Measurements from ENCODE around the gene SUMO4.
"Not testable (repeated sequence)": the region's sequence is repeated elsewhere in the genome, so short reads cannot be mapped to it uniquely, and the experiment has no call there.

SUMO4 gene

GRCh38 chr6:149443411-149444181, 43.5 kb downstream of the SUMO4 start:
- DNase-seq (ENCODE audit: low read depth) = peak; percentile 87
- TF ChIP-seq CTCF (IDR thresholded peaks at IDR 0.05; ENCODE audit: low read length, missing control alignments) = no peak
- no peak overlapping the region for H3K4me3 ChIP-seq (replicated peaks; ENCODE audit: low read depth, low read length)

GRCh38 chr6:149444360-149445094, 44.5 kb downstream of the SUMO4 start:
- not testable (repeated sequence) for DNase-seq (ENCODE audit: low read depth); H3K4me3 ChIP-seq (replicated peaks; ENCODE audit: low read depth, low read length)

DNA sequence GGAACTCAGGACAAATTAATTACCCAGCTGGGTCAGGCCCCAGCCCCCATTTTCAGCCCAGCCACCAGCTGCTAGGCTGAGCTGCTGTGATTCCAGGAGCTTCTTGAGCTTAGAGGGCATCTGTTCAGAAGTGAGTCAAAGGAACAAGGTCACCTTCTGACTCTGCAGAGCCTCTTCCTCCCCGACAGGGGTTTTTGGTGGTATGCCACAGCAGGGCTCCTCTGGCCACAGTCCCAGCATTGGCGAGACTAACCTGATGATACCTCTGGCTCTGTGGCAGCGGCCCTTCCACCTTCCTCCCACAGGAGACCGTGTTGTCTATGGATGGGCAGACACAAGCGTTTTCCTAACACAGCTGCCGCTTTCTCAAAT, 45.0 kb downstream of the SUMO4 start:
- no peak overlapping the region for H3K4me3 ChIP-seq (replicated peaks; ENCODE audit: low read depth, low read length)
- no peak for DNase-seq (ENCODE audit: low read depth)
- TF ChIP-seq CTCF (IDR thresholded peaks at IDR 0.05; ENCODE audit: low read length, missing control alignments) = no peak

DNA sequence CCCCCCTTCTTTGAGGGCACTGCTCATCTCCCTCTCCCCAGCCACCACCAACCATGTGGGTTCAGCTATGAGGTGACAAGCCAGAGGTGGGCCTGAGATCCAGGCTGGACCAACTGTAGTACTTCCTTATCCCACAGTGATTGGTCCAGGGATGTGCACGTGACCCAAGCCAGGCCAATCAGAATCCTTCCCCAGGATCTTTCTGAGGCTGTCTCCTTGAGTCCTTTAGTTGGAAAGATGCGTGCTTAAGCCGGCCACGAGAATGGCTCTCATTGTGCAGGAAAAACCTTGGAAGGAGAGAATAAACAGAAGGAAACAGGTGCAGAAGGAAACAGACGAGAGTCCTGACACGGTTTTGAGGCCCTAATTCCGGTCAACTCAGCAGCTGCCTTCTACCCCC, 45.5 kb downstream of the SUMO4 start:
- no peak overlapping the region for H3K4me3 ChIP-seq (replicated peaks; ENCODE audit: low read depth, low read length)
- no peak for TF ChIP-seq CTCF (IDR thresholded peaks at IDR 0.05; ENCODE audit: low read length, missing control alignments)
- DNase-seq (ENCODE audit: low read depth) = no peak

DNA sequence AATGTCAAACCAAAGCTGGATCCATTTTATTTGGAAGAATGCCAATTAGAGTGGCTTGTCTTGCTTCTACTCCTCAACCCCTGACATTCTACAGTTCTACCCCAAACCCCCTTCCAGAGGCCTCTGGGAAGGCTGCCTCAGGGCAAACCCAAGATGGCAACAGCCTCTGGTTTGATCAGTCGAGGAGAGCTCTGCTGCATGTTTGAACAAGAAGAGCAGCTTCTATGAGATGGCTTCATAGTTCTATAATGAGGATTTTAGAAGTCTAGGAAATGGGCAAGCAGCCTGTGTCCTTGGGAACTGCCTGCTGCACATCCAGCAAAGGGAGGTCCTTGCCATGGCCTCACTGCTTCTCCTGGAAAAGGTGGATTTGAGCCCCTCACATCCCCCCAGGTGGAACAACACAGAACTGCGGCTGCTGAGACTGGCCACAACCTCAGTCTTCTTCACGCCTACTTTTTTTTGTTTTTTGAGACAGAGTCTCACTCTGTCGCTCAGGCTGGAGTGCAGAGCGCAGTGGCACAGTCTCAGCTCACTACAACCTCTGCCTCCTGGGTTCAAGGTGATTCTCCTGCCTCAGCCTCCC, 46.8 kb downstream of the SUMO4 start:
- no peak overlapping the region for H3K4me3 ChIP-seq (replicated peaks; ENCODE audit: low read depth, low read length)
- DNase-seq (ENCODE audit: low read depth) = no peak
- TF ChIP-seq CTCF (IDR thresholded peaks at IDR 0.05; ENCODE audit: low read length, missing control alignments) = no peak

DNA sequence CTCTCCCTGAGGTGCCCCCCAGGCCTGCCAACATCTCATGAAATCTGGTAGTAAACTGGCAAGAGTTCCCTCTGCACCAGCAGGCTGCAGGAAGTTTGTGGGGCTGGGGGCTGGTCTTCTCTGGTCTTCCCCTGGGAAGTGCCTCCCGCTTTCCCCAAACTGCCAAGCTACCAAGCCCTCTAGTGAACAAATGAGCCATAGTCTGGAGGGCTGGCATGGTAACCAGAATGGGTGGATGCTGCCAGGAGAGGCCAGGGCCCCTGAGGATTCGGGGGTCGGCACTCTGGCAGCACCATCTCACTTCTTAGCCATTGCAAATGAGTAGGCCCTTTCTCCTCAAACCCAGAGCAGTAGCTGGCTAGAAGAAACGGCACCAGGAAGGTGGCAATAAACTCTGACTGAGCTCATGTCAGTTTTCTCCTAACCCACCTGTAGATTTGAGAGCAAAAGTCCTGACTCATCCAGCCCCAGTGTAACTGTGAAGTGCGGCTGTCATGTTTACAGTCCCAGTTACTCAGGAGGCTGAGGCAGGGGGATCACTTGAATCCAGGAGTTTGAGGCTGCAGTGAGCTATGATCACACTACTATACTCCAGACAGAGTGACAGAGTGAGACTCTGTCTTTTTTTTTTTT, 48.9 kb downstream of the SUMO4 start:
- no peak for DNase-seq (ENCODE audit: low read depth)
- H3K4me3 ChIP-seq (replicated peaks; ENCODE audit: low read depth, low read length) = no peak overlapping the region
- no peak for TF ChIP-seq CTCF (IDR thresholded peaks at IDR 0.05; ENCODE audit: low read length, missing control alignments)
